Activated naive CD4-positive, alpha-beta T cell treated with anti-CD3 and anti-CD28 coated beads, Interleukin-2, amount 50 U/mL, for 16 hours (primary cell): Measurements from ENCODE around the gene MBIP.
"Not testable (repeated sequence)": the region's sequence is repeated elsewhere in the genome, so short reads cannot be mapped to it uniquely, and the experiment has no call there.

Source experiments
- DNase-seq: peaks from one replicate; pipeline ENCODE4 v3.0.0-alpha.2; 2020

The MBIP gene, protein sequence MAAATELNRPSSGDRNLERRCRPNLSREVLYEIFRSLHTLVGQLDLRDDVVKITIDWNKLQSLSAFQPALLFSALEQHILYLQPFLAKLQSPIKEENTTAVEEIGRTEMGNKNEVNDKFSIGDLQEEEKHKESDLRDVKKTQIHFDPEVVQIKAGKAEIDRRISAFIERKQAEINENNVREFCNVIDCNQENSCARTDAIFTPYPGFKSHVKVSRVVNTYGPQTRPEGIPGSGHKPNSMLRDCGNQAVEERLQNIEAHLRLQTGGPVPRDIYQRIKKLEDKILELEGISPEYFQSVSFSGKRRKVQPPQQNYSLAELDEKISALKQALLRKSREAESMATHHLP

GRCh38 chr14:36320200-36320896 lies at the start of gene MBIP:
Gene MBIP, minus strand, starts transcription at chr14:36320637. Its CDS starts 49 bp downstream, at chr14:36320588.
- DNase-seq: peak; percentile 90

DNA sequence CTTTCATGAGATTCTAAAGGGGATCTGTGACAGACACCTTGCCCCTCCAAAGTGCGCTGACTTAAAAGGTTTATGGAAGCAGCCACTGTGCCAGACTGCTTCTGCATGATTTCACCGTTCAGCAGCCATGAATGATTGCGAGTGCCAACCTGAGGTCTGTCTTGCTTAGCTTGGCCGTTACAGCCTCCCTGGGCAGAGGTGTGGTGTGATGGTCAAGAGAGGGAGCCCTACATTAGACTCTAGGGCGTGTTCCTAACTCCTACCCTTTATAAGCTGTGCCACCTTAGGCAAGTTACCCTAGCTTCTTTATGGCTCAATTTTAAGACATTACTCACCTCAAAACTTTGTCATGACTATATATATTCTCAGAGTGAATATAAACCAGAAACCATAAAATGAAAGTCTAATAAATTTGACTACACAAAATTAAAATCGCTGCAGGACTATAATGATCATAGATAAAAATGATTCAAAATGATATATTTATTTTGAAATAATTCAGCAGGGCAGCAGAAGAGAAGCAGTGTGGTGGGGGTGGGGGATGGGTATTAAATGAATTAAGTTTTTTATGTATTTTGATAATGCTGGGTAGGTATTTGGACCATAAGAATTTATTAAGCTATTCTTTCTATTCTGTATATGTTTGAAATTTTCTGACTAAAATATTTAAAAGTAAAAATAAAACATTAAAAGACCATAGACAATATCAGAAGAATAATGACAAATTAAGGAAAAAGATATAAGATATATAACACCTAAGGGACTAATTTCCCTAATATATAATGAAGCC lies 47.7 kb upstream of the MBIP start:
- no peak for DNase-seq

DNA sequence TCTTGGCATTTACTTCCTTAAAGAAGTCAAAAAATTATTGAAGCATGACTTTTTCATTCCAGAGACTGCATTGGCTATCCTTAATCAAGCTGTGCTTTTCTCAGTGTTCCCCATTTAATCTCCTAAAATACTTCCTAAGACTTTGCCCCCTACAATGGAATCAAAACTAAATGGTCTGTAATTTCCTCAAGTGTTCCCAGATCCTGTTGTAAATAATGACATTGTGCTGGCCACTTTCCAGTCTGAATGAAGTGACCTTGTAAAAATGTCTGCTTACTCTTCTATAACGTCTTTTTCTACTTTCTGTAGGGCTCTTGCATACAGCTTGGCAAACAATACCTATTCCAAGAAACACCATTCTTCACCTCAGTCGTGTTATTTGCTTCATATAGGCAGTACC lies 45.3 kb upstream of the MBIP start:
- no peak for DNase-seq

GRCh38 chr14:36363704-36364103 lies 43.3 kb upstream of the MBIP start:
- DNase-seq: no peak

DNA sequence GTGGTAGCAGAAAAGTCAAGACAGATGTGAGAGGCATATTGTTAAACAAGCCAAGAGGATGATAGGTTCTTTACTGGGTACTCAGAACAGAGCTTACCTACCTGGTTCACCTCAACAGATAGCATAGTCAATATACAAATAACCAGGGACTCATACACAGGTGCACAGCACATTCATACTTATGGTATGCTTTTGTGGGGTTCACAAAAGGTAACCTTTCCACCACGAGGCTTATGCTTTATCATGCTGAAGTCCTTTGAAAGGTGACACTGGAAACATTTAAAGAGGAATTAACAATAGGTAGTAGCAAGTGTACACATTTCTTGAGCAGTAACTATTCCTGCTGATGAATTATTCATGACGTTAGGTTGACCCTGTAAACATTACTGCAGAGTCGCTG lies 42.2 kb upstream of the MBIP start:
- no peak for DNase-seq

GRCh38 chr14:36361210-36361853 lies 40.9 kb upstream of the MBIP start:
- no peak for DNase-seq

GRCh38 chr14:36356862-36357261 lies 36.4 kb upstream of the MBIP start:
- DNase-seq: no peak

DNA sequence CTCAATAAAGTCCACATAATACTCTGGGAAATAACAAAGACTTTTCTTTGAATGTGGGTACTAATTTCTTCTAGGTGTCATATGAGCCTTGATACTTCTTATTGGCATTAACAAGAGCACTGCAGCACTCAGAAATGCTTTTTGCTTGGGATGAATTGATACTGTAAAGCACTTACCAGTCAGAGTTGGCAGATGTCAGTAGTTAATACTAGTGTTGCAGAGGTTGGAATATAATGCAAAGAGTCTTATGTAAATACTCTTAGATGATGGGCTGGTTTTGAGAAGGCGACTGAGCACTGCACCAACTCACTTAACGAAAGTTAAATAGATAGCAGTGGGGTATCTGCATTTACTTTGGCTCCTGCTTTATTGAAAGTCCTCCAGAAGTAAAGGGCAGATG lies 25.6 kb upstream of the MBIP start:
- no peak for DNase-seq

GRCh38 chr14:36344211-36344610 lies 23.8 kb upstream of the MBIP start:
- no peak for DNase-seq

DNA sequence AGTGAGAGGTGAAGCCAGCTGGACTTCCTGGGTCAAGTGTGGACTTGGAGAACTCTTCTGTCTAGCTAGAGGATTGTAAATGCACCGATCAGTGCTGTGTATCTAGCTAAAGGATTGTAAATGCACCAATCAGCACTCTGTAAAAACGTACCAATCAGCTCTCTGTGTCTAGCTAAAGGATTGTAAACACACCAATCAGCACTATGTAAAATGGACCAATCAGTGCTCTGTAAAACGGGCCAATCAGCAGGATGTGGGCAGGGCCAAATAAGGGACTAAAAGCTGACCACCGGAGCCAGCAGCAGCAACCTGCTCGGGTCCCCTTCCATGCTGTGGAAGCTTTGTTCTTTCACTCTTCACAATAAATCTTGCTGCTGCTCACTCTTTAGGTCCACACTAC lies 21.4 kb upstream of the MBIP start:
- not testable (repeated sequence) for DNase-seq

DNA sequence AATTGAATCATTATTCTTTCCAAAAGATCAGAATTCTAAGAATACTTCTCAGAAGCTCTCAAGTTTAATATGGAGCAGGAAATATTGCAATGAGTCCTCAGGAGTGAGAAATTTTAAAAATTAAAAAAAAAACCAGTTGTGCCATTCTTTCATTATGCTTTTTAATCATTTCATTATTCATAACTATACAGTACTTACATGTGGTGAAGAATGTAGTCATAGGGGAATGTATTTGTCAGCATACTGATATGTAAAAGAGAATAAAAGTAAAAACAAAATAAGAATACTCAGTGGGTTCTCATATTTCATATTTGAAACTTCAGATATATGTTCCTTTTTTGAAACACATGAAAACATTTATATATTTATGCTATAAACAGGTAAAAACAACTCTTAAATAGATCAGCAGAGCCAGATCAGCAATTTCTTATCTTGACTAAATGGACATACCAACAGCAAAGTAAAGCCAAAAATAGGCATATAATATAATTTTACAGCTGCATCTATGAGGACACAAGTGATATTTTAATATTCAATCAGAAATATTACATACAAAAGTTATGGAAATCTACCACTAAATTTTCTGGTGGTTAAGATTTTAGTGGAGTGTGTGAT lies 19.9 kb upstream of the MBIP start:
- no peak for DNase-seq

- DNase-seq: no peak
These were observed 19.4 kb upstream of the MBIP start for GRCh38 chr14:36339816-36340215.

- DNase-seq: no peak
These were observed 12.7 kb upstream of the MBIP start for GRCh38 chr14:36333119-36333518.

DNA sequence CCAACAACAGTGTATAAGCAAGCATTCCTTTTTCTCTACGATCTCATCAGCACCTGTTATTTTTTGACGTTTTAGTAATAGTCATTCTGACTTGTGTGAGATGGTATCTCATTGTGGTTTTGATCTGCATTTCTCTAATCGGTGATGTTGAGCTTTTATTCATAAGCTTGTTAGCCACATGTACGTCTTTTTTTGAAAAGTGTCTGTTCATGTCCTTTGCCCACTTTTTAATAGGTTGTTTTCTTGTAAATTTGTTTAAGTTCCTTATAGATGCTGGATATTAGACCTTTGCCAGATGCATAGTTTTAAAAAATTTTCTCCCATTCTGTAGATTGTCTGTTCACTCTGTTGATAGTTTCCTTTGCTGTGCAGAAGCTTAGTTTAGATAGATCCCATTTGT lies 7.1 kb upstream of the MBIP start:
- DNase-seq: not testable (repeated sequence)

GRCh38 chr14:36325853-36326252 lies 5.4 kb upstream of the MBIP start:
- DNase-seq: no peak

GRCh38 chr14:36324897-36325296 lies 4.5 kb upstream of the MBIP start:
- no peak for DNase-seq

DNA sequence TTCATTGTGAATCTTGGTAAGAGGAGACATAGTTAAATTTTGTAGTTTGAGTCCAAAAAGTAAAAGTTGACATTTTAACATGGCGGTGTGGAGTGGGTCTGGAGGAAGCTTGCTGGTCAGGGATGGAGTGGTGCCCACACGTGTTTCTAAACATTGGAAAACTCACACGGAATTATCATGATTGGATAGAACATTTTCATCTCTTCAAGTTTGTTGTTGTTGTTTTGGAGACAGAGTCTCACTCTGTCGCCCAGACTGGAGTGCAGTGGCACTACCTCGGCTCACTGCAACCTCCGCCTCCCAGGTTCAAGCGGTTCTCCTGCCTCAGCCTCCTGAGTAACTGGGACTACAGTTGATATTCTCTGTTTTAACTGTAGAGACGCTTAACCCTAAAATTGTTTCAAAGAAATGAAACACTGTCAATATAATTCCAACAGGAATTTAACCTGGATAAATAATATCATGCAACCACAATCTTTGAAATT lies 502 bp upstream of the MBIP start:
- DNase-seq: no peak

DNA sequence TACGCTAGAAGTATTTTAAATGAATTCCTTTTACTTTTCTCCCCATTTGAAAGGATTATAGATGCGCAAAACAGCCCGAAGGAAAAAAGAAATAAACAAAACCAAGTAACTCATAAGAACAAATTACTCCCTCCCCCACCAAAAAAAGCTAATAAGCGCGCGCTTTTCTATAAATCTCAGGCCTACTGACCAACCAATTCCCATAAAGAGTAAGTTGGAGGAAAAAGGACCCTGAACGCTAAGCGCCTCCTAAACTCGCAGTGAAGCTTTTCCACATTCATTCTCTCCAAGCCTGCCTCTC lies 588 bp downstream of the MBIP start:
- DNase-seq: no peak

DNA sequence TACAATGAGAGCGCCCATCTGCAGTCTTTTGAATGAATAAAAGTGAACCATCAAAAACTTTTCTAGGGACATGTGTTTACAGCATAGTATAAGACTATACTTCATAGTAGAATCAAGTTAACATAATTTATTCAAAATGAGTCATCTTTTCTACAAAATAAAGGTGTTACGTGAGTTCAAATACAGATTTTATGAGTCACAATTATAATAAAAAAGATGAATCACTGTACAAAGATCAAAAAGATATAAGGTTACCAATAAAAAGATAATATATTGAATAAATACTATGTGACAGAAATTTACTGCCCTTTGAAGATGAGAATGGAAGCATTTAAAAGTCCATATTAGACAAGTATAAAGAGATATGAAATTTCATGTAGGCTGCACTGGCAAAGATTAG lies 2.8 kb downstream of the MBIP start:
- no peak for DNase-seq

DNA sequence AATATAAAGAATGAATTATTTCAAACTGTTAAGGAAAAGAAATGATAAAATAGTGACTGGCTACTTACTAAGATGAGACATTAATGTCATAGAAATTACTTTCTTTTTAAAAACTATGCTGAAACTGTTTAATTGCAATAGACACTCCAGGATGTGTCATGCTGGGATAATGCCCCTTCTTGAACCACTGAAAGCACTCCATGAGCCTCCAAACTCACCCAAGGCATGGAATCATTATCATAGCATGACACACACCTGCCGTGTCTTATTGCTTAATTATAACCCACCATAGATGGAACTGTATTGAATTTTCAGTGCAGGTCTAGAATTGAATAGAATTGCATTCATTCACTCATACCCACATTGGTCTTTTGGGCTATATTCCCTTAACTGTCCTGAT lies 4.3 kb downstream of the MBIP start:
- no peak for DNase-seq

GRCh38 chr14:36315159-36315853 lies 5.1 kb downstream of the MBIP start:
- DNase-seq: peak; percentile 39

GRCh38 chr14:36313898-36314297 lies 6.5 kb downstream of the MBIP start:
- DNase-seq: no peak
